GM21737 (cell line): Measurements from ENCODE around the gene FHIT.

ENCODE experiments used
- ATAC-seq: cut with Tn5 transposase; IDR thresholded peaks from one replicate; pipeline ENCODE4 v1.9.1; 2021; ENCODE audit warnings: mild to moderate bottlenecking, moderate library complexity; ENCODE audit not compliant: unreplicated experiment

FHIT gene

GRCh38 chr3:59731943-59732342 lies 1519.3 kb downstream of the FHIT start:
- no peak for ATAC-seq

DNA sequence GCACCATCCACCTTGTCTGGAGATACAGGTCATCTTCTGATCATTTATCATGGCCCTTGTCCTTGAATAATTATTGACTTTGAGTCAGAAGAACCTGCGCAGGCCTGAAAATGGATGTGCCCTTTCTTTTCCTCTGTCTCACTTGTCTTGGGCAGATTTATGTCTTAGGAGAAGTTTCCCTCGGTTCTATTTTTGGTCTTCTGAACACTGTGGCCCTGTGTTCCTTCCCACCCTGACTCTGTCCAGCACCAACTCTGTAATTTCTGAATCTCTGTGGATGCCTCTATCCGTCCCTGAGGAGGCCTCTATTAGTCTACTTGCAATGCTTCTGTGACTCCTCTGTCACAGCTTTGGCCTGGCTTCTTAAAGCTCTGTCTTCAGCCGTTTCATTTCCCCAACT lies 1520.7 kb downstream of the FHIT start:
- ATAC-seq = no peak

DNA sequence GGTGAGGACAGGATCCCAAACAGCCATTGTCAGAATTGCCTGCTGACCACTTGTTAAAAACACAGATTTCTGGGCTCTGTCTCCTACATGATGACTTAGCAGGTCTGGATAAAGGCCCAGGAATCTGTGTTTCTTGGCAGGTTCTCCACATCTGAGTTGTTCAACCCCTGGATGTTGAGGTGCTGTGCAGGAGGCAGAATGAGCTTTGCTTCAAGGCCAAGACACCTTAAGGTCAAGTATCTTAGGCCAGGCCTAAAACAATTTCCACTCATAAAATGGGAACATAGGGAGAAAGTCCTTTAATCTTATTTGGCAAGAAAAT lies 1522.7 kb downstream of the FHIT start:
- ATAC-seq = no peak

DNA sequence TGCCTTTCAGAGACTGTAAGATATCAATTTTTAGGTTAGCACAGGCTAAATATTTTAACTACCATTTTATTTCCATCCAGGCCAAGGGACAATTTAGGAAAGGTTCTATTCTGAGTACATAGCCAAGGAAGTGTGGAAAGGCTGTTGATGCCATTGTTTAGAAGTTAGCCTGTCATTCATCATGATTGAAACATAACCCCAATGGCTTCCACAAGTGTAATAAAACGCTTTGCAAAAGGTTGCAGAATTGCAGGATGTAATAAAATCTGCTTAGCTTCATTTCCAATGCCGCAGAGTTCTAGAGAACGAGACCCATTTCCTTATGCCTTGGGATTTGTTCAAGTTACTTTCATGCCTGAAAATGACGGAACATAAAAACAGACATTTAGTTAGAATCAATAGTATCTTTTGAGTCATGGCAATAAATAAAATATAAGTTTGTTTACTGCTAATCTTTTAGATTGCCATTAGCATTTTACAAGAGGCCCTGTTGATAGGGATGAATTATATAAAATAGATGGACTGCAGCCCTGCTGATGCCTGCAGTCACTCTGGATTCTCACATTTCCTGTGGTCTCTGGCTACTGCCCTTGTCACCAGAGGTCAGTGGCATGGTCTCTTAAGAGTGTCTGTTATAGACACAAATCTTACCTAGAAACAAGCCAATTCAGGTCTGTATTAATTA lies 1523.2 kb downstream of the FHIT start:
- ATAC-seq = no peak

GRCh38 chr3:59726279-59726678 lies 1525.0 kb downstream of the FHIT start:
- ATAC-seq = no peak

- ATAC-seq = no peak
Observed at GRCh38 chr3:59717679-59718205, 1533.5 kb downstream of the FHIT start.

GRCh38 chr3:59714066-59714465 lies 1537.2 kb downstream of the FHIT start:
- no peak for ATAC-seq

GRCh38 chr3:59710554-59710953 lies 1540.7 kb downstream of the FHIT start:
- no peak for ATAC-seq

DNA sequence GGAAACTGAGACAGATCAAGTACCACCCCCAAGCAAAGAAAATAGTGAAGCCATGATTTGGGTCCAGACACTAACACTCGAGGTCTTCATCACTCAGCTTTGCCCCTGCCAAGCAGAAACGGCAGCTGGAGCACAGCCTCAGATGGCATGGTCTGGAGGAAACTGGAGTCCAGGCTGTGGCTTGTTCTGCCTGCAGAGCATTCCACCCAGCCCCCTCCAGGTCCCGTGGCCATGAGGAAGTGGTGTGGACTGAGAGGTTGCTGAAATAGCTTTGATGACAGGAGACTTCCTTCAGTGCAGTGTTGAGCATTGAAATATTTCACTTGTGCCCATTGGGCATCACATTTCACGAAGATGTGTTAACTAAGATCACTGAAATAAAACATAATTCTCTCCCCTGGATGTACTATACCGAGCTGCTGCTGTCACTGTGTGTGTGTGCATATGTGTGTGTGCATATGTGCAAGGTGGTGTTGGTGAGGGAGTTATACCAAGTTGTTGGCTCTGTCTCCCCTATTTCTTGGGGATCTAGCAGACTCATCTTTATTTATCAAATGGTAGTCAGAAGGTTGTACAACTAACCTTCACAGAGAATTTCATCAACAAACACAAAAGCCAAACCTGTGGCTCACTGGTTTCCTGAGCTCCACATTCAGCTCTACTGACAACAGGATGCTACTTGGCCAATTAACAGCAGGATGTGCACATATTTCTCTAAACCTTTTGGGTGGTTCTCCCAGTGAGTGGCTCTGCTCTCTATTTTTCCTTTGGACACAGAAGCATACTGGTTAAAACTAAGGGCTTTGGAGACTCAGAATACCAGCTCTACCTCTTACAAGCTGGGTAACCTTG lies 1541.3 kb downstream of the FHIT start:
- no peak for ATAC-seq

DNA sequence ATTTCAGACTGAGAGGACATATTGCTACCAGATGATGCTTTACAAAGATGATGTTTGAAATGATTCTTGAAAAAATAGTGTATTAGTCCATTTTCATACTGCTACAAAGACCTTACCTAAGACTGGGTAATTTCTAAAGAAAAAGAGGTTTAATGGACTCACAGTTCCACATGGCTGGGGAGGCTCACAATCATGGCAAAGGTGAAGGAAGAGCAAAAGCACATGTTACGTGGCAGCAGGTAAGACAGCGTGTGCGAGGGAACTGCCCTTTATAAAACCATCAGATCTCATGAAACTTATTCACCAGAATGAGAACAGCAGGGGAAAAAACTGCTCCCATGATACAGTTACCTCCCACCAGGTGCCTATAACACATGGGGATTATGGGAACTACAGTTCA lies 1543.0 kb downstream of the FHIT start:
- no peak for ATAC-seq

- ATAC-seq = no peak
Observed at GRCh38 chr3:59704292-59704691, 1547.0 kb downstream of the FHIT start.

GRCh38 chr3:59699648-59700320 lies 1551.5 kb downstream of the FHIT start:
- no peak for ATAC-seq
